Measurements from ENCODE around the gene CEACAM5. TPM values are rescaled to one million over a fixed set of nuclear protein-coding genes. Genes with fewer than 3 reads are reported as not detected.
A peak's percentile ranks its signal among the peaks of the same experiment; 100 is the strongest.

Gene CEACAM5
- total RNA-seq, 1 experiment from 2014 or later = 1.3 TPM

DNA sequence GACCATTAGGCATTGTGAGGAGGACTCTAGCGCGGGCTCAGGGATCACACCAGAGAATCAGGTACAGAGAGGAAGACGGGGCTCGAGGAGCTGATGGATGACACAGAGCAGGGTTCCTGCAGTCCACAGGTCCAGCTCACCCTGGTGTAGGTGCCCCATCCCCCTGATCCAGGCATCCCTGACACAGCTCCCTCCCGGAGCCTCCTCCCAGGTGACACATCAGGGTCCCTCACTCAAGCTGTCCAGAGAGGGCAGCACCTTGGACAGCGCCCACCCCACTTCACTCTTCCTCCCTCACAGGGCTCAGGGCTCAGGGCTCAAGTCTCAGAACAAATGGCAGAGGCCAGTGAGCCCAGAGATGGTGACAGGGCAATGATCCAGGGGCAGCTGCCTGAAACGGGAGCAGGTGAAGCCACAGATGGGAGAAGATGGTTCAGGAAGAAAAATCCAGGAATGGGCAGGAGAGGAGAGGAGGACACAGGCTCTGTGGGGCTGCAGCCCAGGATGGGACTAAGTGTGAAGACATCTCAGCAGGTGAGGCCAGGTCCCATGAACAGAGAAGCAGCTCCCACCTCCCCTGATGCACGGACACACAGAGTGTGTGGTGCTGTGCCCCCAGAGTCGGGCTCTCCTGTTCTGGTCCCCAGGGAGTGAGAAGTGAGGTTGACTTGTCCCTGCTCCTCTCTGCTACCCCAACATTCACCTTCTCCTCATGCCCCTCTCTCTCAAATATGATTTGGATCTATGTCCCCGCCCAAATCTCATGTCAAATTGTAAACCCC is 2.8 kb upstream of the CEACAM5 start:
- Mint-ChIP-seq H3K36me3 (ENCODE audit: insufficient read depth, unreplicated experiment) (peaks cover 5% of the 10 kb centered on the region), H3K4me3 (ENCODE audit: unreplicated experiment) (peak overlapping the region; percentile 20), H3K27me3 (ENCODE audit: insufficient read depth, unreplicated experiment) (peaks cover 5% of the 10 kb centered on the region), H3K9me3 (ENCODE audit: unreplicated experiment) (no peaks in the 10 kb centered on the region), H3K27ac (ENCODE audit: unreplicated experiment) (no peak overlapping the region), H3K4me1 (ENCODE audit: low read depth, unreplicated experiment) (peaks cover 13% of the 10 kb centered on the region)
- Histone ChIP-seq H3K4me1 (no peaks in the 10 kb centered on the region; the same call in 1 of the 2 replicates), H3K36me3 (ENCODE audit: control insufficient read depth, insufficient read depth, low read length) (no peaks in the 10 kb centered on the region), H3K9me3 (no peaks in the 10 kb centered on the region), H3K4me3 (ENCODE audit: low read depth, low read length) (no peak overlapping the region), H3K27me3 (replicated peaks; ENCODE audit: control insufficient read depth, insufficient read depth, low read length) (no peaks in the 10 kb centered on the region)
- POLR2A ChIA-PET = no interaction called here
- CTCF ChIA-PET = interaction anchor here (1.4 kb wide), 1 partner anchor 41 kb away, joined by 10 read pairs; no protein-coding TSS in a partner anchor
- no TSS peak for BruUV-seq (replicated peaks)
- intact Hi-C loops (cut with micrococcal nuclease; ENCODE audit: unreplicated experiment) = loop anchor here (1.0 to 5.0 kb wide), 3 partner anchors 41 to 80 kb away; no protein-coding TSS in a partner anchor
- DNase-seq = peak; percentile 58 to 78
- TF ChIP-seq, protein P1, sequence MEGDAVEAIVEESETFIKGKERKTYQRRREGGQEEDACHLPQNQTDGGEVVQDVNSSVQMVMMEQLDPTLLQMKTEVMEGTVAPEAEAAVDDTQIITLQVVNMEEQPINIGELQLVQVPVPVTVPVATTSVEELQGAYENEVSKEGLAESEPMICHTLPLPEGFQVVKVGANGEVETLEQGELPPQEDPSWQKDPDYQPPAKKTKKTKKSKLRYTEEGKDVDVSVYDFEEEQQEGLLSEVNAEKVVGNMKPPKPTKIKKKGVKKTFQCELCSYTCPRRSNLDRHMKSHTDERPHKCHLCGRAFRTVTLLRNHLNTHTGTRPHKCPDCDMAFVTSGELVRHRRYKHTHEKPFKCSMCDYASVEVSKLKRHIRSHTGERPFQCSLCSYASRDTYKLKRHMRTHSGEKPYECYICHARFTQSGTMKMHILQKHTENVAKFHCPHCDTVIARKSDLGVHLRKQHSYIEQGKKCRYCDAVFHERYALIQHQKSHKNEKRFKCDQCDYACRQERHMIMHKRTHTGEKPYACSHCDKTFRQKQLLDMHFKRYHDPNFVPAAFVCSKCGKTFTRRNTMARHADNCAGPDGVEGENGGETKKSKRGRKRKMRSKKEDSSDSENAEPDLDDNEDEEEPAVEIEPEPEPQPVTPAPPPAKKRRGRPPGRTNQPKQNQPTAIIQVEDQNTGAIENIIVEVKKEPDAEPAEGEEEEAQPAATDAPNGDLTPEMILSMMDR (IDR thresholded peaks at IDR 0.05; ENCODE audit: insufficient read depth in 1 of 2, low read depth in 1 of 2, low read length in 1 of 2, severe bottlenecking in 1 of 2, unreplicated experiment in 1 of 2) = no peak

DNA sequence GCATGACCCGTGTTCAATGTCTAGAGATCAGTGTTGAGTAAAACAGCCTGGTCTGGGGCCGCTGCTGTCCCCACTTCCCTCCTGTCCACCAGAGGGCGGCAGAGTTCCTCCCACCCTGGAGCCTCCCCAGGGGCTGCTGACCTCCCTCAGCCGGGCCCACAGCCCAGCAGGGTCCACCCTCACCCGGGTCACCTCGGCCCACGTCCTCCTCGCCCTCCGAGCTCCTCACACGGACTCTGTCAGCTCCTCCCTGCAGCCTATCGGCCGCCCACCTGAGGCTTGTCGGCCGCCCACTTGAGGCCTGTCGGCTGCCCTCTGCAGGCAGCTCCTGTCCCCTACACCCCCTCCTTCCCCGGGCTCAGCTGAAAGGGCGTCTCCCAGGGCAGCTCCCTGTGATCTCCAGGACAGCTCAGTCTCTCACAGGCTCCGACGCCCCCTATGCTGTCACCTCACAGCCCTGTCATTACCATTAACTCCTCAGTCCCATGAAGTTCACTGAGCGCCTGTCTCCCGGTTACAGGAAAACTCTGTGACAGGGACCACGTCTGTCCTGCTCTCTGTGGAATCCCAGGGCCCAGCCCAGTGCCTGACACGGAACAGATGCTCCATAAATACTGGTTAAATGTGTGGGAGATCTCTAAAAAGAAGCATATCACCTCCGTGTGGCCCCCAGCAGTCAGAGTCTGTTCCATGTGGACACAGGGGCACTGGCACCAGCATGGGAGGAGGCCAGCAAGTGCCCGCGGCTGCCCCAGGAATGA is 1.5 kb upstream of the CEACAM5 start:
- peaks cover 5% of the 10 kb centered on the region for H3K27me3 Mint-ChIP-seq (ENCODE audit: insufficient read depth, unreplicated experiment)
- DNase-seq = peak; percentile 84 to 85
- no peaks in the 10 kb centered on the region for H3K9me3 ChIP-seq
- BruUV-seq (replicated peaks) = no TSS peak
- TF ChIP-seq, protein P1 (IDR thresholded peaks at IDR 0.05; ENCODE audit: insufficient read depth in 1 of 2, low read depth in 1 of 2, low read length in 1 of 2, severe bottlenecking in 1 of 2, unreplicated experiment in 1 of 2) = peak; percentile 85 to 99
- H3K4me1 ChIP-seq = no peaks in the 10 kb centered on the region; the same call in 1 of the 2 replicates
- intact Hi-C loops (cut with micrococcal nuclease; ENCODE audit: unreplicated experiment) = loop anchor here (1.0 to 5.0 kb wide), 3 partner anchors 39 to 78 kb away; no protein-coding TSS in a partner anchor
- H3K4me3 ChIP-seq (ENCODE audit: low read depth, low read length) = peak overlapping the region; percentile 26
- CTCF ChIA-PET = interaction anchor here (0.6 to 2.0 kb wide), 33 partner anchors 8 to 1241 kb away, joined by 3 to 38 read pairs (median 4); partner anchors contain the start of genes BLVRB, RABAC1 and ZNF574
- H3K9me3 Mint-ChIP-seq (ENCODE audit: unreplicated experiment) = no peaks in the 10 kb centered on the region
- no peaks in the 10 kb centered on the region for H3K36me3 ChIP-seq (ENCODE audit: control insufficient read depth, insufficient read depth, low read length)
- H3K36me3 Mint-ChIP-seq (ENCODE audit: insufficient read depth, unreplicated experiment) = peaks cover 5% of the 10 kb centered on the region
- POLR2A ChIA-PET = interaction anchor here (0.5 to 1.4 kb wide), 3 partner anchors 28 to 153 kb away, joined by 3 to 8 read pairs (median 3); partner anchors contain the start of gene RPS19
- no peaks in the 10 kb centered on the region for H3K27me3 ChIP-seq (replicated peaks; ENCODE audit: control insufficient read depth, insufficient read depth, low read length)
- H3K4me1 Mint-ChIP-seq (ENCODE audit: low read depth, unreplicated experiment) = peaks cover 13% of the 10 kb centered on the region
- H3K4me3 Mint-ChIP-seq (ENCODE audit: unreplicated experiment) = peak overlapping the region; percentile 66
- no peak overlapping the region for H3K27ac Mint-ChIP-seq (ENCODE audit: unreplicated experiment)

DNA sequence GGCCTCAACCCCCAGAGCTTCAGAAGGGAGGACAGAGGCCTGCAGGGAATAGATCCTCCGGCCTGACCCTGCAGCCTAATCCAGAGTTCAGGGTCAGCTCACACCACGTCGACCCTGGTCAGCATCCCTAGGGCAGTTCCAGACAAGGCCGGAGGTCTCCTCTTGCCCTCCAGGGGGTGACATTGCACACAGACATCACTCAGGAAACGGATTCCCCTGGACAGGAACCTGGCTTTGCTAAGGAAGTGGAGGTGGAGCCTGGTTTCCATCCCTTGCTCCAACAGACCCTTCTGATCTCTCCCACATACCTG is 969 bp upstream of the CEACAM5 start:
- ChIA-PET POLR2A (interaction anchor here (1.4 kb wide), 1 partner anchor 28 kb away, joined by 8 read pairs; no protein-coding TSS in a partner anchor), CTCF (interaction anchor here (0.6 to 2.0 kb wide), 29 partner anchors 9 to 923 kb away, joined by 3 to 38 read pairs (median 4); partner anchors contain the start of genes RABAC1 and ZNF574)
- H3K9me3 ChIP-seq = no peaks in the 10 kb centered on the region
- Mint-ChIP-seq H3K27ac (ENCODE audit: unreplicated experiment) (no peak overlapping the region), H3K9me3 (ENCODE audit: unreplicated experiment) (no peaks in the 10 kb centered on the region), H3K36me3 (ENCODE audit: insufficient read depth, unreplicated experiment) (peaks cover 5% of the 10 kb centered on the region), H3K27me3 (ENCODE audit: insufficient read depth, unreplicated experiment) (peaks cover 5% of the 10 kb centered on the region), H3K4me3 (ENCODE audit: unreplicated experiment) (no peak overlapping the region), H3K4me1 (ENCODE audit: low read depth, unreplicated experiment) (peaks cover 13% of the 10 kb centered on the region)
- intact Hi-C loops (cut with micrococcal nuclease; ENCODE audit: unreplicated experiment) = loop anchor here (5.0 kb wide), 1 partner anchor 65 kb away; no protein-coding TSS in a partner anchor
- H3K36me3 ChIP-seq (ENCODE audit: control insufficient read depth, insufficient read depth, low read length) = no peaks in the 10 kb centered on the region
- no peak overlapping the region for H3K4me3 ChIP-seq (ENCODE audit: low read depth, low read length)
- peak in 1 of 2 experiments; percentile 49 for DNase-seq
- H3K4me1 ChIP-seq = no peaks in the 10 kb centered on the region
- BruUV-seq (replicated peaks) = no TSS peak
- TF ChIP-seq, protein P1 (IDR thresholded peaks at IDR 0.05; ENCODE audit: insufficient read depth in 1 of 2, low read depth in 1 of 2, low read length in 1 of 2, severe bottlenecking in 1 of 2, unreplicated experiment in 1 of 2) = peak; percentile 18 to 25
- H3K27me3 ChIP-seq (replicated peaks; ENCODE audit: control insufficient read depth, insufficient read depth, low read length) = no peaks in the 10 kb centered on the region
